HG03521 (cell line): Measurements from ENCODE around the gene CEP85L.

Experiments
- ATAC-seq: cut with Tn5 transposase; IDR thresholded peaks from one replicate; pipeline ENCODE4 v1.9.1; 2021; ENCODE audit warnings: mild to moderate bottlenecking, moderate library complexity; ENCODE audit not compliant: unreplicated experiment

Gene CEP85L

DNA sequence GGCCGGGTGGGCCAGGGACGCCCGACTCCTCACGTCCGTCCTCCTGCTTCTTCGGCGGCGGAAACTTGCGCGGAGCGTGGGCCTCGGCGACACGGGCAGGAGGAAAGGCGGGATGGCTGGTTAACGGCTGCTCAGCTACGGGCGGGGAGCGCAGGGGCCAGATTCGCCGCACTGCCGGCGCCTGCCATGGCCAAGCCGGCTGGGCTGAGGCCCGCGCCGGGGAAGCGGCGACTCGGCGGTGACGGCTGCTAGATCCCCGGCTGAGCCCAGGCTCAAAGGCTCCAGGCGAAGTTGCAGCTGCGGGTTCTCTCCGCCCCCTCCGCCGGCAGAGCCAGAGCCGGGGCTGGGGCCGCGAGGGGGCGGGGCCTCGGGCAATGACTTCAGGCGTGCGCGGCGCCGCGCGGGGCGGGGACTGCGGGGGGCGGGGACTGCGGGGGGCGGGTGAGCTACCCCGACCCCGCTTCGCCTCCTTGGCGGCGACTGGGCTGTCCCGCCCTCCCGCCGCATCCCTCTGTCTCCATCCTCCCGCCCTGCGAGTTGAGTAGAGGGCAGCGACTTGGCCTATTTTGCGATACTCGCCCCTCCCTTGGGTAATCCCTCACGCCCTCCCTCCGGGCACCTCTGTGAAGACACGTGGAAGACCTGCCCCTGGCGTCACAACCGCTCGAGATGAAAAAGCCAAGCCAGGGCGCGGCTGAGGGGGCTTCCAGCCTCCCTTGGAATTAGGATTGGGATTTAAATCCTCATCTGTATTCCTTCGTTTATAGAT lies at the start of gene CEP85L:
CEP85L (minus strand) TSS at position 310 of the 769 bp plus-strand sequence. CDS start 322 bp downstream, outside the sequence.
- ATAC-seq: peak; percentile 92

DNA sequence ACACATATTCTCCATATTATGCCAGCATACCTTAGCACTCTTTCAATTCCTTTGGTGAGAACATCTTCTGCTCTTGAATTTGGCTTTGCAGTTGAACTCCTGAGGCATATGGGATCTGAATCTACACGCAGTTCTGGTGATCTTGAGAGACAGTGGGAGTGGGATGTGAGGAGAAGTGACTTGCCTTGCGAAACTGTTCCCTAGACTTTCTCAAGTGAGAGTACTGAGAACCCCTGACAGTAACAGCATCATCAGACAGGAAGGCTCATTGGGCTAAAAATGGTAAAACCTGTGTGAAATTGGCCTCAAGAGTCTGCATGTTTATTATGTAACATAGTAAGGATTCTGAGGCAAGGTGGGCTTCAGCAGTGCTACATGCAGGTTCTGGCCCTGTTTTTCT lies 49.1 kb upstream of the CEP85L start:
- ATAC-seq: no peak

DNA sequence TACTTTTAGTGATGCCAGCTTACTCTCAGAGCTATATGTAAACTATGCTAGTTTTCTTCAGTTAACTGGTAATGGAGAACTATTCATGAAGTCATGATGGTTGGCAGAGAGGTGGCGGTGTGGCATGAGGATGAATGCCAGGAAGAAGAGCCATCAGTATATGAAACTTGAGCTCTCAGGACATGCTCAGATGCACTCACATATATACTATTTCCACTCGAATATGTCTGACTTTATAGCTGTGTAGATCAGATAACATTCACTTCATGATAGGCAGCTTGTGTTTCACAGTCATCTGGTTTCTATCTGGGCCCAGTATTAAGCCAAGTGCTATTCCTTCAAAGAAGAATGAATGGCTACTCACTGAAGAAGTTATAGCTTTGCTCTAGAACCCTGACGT lies 46.2 kb upstream of the CEP85L start:
- ATAC-seq: no peak

DNA sequence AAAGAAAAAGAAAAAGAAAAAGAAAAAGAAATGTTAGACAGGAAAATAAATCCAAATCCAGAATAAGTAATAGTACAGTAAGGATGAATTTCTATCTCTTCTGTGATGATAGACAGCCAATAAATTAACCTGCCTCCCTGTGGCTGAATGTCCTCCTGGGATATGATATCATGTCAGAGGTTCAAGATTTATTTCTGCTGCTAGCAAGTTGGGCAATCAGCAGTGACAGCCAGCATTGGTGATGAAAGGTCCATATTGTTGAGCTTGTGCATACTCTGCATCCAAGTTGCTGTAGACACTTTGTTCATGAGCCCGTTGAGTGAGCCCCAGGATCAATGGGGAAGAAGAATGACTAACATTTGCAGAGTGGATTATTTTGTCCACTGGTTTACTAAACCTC lies 44.9 kb upstream of the CEP85L start:
- no peak for ATAC-seq

DNA sequence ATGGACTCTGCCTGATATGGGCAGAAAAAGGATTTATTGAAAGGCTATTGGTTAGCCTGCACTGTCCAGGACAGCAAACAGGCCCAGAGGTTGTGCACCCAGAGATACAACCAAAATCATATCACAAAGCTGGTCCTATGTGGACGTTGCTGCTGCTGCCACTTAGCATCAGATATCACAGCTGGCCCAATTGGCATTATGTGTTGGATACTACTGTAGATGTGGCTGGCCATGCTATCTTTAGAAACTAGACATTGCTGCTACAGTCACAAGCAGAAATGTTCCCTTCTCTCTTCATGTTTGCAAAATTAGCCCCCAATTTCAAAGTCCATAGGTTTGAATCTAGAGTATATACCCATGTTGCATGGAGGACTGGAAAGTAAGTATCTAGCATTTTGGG lies 42.2 kb upstream of the CEP85L start:
- ATAC-seq: no peak

DNA sequence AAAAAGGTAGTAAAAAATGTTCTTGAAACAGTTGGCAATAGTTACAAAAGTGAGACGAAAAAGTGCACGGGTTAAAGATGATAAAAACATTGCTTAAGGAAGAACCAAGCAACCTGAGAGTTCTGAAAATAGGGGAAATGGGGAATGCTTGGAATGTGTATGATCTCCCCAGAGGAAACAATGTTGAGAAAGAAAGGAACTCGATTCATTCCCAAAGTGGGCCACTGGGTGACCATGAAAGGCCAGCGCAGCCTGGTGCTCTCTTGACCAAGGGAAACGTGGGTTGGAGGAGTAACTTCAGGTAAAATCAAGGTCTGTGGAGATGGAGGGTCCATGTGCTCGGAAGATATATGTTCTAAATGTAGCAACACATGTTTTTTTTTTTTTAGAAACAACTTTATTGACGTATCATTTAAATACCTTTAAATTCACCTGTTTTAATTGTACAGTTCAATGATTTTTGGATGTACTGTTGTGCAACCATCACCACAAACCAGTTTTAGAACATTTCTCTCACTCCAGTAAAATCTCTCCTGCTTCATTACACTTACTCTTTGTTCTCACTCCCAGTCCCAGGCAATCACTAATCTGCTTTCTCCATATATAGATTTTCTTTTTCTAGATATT lies 34.5 kb upstream of the CEP85L start:
- no peak for ATAC-seq

DNA sequence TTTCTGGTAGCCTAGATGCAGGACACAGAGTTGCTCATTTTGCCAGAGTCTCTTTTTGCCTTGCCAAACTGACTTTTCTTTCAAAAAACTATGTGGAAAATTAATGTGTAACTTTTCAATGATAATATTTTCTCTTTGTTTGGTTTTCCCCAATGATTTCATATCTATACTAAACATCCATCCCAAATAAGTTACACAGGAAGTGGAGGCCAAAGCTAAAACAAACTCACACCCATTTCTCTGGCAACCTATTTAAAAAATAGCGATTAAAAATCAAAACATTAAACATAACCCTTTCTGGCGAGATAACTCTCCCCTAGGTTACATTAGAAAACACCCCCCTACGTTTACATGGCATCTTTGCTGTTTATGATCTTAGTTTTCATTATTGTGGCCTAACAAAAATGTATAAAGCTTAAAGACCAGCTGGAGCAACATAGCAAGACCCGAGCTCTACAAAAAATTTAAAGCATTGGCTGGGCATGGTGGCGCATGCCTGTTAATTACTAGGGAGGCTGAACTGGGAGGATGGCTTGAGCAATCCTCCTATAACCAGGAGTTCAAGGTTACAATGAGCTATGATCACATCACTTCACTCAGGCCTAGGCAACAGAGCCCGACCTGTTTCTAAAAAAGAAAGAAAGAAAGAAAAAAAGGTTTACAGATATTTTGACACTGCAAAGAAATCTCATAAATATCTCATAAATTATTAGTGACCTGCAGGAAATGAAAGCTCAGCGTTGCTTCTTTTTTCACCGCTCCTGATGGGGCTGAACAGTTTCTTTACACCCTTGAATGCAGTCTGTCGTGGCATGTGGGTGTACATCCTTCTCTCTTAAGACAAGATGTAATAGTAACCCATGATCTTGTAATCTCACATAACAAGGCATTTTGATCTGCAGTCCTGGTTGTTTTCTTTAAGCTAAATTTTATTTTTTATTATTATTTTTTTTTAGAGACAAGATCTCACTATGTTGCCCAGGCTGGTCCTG lies 32.8 kb upstream of the CEP85L start:
- no peak for ATAC-seq

DNA sequence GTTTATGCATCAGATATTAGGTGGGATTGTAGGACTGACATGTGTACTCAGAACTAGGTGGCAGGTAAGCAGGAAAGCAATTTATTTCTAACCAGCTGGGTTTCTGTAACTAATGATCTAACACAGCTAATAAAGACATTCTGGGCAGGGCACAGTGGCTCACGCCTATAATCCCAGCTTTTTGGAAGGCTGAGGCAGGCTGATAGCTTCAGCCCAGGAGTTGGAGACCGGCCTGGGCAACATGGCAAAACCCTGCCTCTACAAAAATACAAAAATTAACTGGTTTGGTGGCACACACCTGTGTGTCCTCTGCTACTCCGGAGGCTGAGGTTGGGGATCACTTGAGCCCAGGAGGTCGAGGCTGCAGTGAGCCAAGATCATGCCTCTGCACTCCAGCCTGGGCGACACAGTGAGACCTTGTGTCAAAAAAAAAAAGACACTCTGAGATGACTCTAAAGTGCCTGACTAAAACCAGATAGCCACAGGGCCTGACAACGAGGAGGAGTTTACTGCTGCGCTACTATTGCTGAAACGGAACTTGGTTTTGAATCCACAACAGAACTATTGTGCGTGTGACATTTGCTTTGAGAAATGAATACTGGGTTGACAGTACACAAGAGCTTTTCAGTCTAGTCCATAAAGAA lies 29.2 kb upstream of the CEP85L start:
- ATAC-seq: no peak

DNA sequence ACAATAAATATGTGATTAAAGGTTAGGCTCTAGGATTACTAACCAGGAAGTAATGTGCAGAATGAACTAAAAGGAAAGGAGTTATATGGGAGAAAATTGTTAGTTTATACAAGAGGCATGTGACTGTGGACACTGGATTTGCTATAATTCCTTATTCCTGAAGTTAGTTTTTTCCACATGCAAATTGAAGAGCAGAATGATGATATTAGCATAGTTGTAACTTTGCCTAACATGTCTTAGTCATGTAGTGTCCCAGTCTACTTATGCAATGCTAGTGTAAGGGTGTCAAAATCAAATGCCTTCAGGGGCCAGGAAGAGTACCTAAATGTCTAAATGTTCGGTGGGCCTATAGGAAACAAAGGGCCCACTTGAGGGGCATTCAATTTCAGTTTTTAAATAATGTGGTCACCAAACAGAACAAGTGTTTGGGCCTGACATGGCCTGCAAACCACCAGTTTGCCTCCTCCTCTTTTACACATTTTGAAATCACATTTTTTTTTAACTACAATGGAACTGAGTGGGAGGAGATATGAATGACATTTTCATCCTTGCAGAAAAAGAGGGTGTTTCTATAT lies 28.0 kb upstream of the CEP85L start:
- no peak for ATAC-seq

DNA sequence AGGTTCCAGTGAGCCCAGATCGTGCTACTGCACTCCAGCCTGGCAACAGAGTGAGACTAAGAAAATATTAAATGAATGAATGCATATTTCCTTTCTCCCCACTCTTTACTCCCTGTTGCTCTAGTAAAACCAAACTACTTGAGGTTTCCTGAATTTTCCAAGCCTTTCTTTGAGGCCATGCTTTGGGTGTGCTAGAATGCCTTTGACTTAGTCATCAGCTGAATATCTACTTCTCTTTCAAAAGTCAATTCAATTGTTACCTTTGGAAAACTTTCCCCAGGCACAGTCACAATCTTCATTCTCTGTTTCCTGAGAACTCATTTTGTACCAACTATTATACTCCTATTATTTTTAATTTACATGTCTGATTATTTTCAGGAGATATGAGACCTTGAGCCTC lies 27.5 kb upstream of the CEP85L start:
- no peak for ATAC-seq

DNA sequence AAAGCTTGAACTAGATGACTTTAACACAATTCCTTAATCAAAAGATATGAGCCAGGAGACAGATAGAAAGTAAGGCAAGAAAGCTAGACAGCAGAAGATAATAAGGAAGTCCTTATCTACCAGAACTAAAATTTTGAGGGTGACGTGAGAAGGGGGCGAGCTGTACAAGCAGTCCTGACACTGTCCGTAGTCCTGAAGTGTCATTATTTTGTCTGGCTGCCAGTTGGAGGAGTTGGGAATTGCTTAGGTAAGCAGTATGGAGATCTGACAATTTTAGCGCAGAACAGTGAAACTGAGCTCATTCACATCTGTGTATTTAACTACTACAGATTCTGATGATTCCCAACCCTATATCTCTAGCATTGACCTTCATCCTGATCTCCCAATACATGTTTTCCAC lies 25.8 kb upstream of the CEP85L start:
- no peak for ATAC-seq

DNA sequence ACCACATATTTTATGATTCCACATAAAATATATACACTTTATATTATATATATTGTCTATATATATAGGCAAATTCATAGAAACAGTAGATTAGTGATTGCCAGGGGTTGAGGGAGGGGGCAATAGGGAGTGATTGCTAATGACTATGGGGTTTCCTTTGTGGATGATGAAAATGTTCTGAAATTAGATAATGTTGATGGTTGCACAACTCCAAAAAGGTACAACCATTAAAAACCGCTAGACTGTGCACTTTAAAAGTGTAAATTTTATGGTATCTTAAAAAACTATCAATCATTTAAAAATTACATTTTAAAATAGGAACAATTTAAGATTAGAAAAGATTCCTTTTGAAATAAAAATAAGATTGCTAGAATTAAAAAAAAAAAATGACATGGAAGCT lies 23.8 kb upstream of the CEP85L start:
- ATAC-seq: no peak

DNA sequence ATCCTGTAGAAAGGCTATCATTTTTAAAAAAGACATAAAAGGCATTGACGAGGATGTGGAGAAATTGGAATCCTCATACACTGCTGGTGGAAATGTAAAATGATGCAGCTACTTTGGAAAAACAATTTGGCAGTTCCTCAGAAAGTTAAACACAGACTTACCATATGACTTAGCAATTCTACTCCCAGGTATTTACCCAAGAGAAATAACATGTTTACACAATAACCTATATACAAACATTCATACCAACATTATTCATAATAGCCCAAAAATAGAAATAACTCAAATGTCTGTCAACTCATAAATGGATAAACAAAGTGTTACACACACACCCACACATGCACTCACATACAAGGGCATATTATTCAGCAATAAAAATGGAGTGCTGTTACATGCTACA lies 23.4 kb upstream of the CEP85L start:
- no peak for ATAC-seq

DNA sequence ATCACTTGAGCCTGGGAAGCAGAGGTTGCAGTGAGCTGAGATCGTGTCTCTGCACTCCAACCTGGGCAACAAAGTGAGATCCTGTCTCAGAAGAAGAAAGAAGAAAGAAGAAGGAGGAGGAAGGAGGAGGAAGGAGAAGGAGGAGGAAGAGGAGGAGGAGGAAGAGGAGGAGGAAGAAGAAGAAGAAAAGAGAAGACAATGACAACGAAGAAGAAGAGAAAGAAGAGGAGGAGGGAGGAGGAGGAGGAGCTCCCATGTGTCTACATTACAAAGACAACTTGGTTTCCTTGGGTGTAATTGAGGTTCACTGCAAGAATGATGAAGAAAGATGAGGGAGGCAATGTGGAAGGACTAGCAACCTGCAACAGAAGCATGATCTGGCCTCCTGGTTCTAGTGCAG lies 21.3 kb upstream of the CEP85L start:
- no peak for ATAC-seq

DNA sequence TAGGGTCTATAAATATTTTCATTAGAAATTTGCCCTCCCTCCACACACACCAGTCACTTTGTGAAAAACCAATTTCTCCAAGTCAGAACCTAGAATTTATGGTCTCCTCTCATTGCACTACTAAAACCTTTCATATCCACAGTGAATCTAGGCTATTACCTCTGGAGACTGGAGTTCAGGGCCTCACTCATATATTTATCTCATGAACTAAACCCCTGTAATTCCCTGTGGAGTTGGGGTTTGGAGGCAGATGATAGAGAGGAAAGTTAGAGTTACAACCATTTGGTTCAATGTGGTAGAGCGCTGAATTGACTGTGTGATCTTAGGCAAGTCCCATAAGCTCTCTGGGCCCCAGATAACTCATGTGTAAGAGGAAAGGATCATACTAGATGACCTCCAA lies 18.2 kb upstream of the CEP85L start:
- no peak for ATAC-seq

DNA sequence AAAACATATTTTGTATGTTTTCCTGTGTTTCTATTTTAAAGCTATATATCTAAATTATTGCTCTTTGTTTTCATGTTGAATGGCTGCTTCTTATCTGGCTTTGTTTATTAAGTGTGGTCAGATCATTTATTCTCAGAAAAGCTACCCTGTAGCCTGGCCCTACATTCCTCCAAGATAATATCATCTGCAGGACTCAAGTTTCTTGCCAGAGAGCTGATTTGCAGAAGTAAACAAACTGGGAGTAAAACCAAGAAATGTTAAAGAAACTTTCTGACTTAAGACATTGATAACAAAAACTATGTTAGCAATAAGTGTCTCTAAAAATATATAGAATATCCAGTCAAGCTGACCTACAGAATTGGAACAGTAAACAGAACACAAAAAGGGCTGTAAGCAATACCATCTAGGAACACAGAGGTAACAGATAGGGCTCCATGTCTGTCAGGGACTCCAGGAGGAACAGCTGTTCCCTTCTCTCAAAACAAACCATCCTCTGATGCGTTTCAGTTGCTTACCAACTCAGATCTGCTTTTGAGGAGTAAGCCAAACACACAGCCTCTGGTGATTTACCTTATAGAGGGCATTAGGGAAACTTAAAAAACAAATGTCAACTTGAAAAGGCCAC lies 17.5 kb upstream of the CEP85L start:
- ATAC-seq: no peak

DNA sequence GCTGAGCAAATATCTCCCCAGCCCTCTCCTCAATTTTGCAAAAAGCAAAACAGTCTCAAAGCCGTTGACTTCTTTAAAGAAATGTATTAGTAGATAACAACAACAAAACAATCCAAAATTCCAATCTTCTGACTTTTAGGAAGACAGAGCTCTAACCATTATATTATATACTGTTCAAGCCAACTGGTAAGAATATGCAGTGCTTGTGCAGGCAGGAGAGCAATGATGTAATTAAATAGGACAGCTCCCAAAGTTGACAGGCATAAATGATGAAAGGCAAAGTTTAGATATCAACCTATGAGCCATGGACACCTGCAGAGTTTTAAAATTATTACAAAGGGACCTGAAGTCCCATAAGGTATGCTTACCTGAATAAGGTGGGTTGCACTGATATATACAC lies 16.6 kb upstream of the CEP85L start:
- no peak for ATAC-seq

DNA sequence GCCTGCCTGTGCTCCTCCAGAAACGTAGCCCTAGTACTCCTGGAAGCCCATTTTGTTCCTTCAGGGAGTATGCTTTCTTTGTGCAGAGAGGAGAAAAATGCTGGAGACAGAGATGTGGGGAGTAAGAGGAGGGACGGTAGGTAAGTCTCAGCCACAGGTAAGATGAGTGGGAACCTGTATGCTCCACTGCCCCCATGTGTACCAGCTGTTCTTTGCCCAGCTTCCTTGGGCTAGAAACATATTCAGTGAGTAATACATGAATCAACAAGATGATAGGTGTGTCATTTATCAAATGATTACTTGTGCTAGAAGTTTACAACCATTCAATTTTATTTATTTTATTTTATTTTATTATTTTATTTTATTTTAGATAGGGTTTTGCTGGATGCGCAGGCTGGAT lies 13.6 kb upstream of the CEP85L start:
- no peak for ATAC-seq

DNA sequence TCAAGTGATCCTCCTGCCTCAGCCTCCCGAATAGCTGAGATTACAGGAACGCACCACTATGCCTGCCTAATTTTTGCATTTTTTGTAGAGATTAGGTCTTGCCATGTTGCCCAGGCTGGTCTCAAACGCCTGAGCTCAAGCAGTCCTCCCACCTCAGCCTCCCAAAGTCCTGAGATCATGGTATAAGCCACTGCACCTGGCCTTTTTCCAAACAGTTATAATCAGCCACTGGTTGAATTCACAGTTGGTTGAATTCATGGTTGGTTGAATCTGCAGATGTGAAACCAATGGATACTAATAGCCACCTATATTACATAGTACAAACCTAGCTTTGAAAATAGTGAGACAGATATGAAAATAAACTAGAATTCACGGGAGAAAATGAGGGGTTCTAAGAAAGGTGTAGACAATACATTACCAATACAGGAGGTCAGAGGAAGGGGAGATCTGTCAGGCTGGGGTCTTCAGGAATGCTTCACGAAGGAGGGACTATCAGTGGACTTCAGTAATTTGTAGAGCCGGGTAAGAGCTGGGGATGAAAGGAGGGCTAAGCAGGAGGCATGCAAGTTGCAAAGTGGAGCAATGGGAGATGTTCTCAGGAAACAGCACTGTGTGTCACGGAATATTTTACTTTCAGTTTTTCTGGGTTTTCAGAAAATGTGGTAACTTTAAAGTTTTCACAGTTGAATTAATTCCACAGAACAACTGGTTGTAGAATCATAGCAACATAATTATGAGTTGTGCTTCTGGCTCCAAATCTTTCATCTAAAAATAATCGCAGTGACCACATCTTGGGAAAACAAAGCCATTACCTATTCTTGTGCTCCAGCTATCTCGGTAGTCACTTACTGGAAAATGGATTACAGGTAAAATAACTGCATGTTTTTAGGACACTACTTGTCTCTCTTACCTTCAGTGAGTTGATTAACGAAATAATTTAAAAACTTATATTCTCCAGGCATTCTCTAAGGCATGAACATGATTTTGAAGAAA lies 12.9 kb upstream of the CEP85L start:
- no peak for ATAC-seq
